SK-N-MC (cell line): ENCODE results near the gene RNF13.

Source experiments
- EZH2 ChIP-seq: fragments of 200-600 bp; sonication (generic); IDR thresholded peaks from one replicate; pipeline ENCODE4 v1.6.1; 2017; ENCODE audit warnings: antibody characterized with exemption
- FOXP2 ChIP-seq: optimal IDR thresholded peaks from 2 replicates; pipeline ENCODE3; 2011; ENCODE audit warnings: mild to moderate bottlenecking, moderate library complexity; ENCODE audit not compliant: insufficient read depth; ENCODE audit errors: extremely low read length, control extremely low read depth
- POLR2AphosphoS5 ChIP-seq: IDR thresholded peaks from 2 replicates; pipeline ENCODE4 v1.6.1; 2012; ENCODE audit warnings: mild to moderate bottlenecking, low read depth, low read length, borderline replicate concordance

GRCh38 chr3:149933858-149934257 lies 120.8 kb downstream of the RNF13 start:
- no peak for TF ChIP-seq EZH2
- no peak for TF ChIP-seq FOXP2
- TF ChIP-seq POLR2AphosphoS5 = no peak
